Measurements from ENCODE around the gene IFI30.
"Not testable (repeated sequence)": the region's sequence is repeated elsewhere in the genome, so short reads cannot be mapped to it uniquely, and the experiment has no call there.

Gene IFI30

DNA sequence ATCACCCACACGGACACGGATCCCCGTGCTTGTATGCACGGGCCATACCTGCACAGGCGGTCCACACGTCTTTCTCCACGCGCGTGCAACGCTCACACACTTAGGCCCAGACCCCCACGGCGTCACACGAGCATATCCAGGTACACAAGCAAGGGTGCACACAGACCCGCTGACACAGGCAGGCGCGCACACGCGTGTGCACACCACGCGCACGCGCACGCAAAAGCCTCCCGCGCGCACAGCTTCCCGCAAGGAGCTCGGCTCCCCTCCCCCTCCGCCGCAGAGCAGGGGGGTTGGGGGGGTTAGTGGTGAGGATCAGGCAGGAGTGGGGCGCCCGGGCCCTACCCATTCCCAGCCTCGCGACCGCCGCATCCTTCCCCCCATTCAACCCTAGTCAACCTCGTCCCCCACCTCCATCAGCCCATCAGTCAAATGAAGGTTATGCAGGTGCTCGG is 29.8 kb downstream of the IFI30 start:
- DNase-seq (ENCODE audit: low read depth in 2 of 2): no peak

- peak; percentile 100 for DNase-seq (ENCODE audit: low read depth in 2 of 2)
These were observed 30.3 kb downstream of the IFI30 start, which contains the start of gene RAB3A for GRCh38 chr19:18203863-18204393. Gene RAB3A, minus strand, starts transcription at chr19:18204042. Its CDS starts 1,302 bp downstream, at chr19:18202740.

DNA sequence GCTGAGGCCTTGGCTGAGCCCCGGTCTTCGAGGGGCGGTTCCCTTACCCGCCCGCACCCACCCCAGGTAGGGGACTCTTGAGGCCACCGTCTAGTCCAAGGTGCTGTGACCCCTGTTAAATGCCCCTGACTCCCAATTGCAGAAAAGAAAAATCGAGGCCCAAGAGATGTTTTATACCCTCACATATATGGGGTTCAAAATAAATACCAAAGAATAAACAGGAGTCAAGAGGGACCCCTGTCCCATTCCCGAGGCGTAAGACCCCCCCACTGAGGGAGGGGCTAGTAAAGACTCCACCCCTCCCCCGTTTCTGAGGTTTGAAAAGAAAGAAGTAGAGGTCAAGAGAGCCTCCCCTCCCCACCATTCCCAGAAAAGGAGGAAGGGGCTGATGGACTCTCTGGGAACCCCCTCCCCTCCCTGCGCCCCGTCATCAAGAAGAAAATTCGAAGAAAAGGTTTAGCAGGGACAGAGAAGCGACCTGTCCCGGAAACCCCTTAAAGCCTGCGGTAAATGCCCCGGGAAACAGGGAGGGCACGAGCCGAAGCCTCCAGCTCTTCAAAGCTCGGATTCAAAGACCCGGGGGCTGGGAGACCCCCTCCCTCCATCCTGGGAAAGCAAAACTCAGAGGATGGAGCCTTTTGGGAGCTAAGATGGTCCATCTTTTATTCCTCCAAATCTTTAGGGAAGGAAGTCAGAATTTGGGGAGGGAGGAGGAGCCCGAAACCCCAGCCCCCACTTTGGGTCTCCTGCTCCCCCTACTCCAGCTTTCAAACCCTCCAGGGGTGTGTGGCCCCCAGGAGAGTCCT is 31.0 kb downstream of the IFI30 start:
- no peak for DNase-seq (ENCODE audit: low read depth in 2 of 2)

GRCh38 chr19:18205200-18205892 is 31.7 kb downstream of the IFI30 start:
- no peak for DNase-seq (ENCODE audit: low read depth in 2 of 2)

GRCh38 chr19:18206018-18206417 is 32.4 kb downstream of the IFI30 start:
- no peak for DNase-seq (ENCODE audit: low read depth in 2 of 2)

- DNase-seq (ENCODE audit: low read depth in 2 of 2): peak in 1 of 2 donors; percentile 56
These were observed 34.7 kb downstream of the IFI30 start for GRCh38 chr19:18208098-18208951.

GRCh38 chr19:18209912-18210311 is 36.3 kb downstream of the IFI30 start:
- DNase-seq (ENCODE audit: low read depth in 2 of 2): not testable (repeated sequence)

GRCh38 chr19:18211683-18212082 is 38.1 kb downstream of the IFI30 start:
- DNase-seq (ENCODE audit: low read depth in 2 of 2): no peak

- DNase-seq (ENCODE audit: low read depth in 2 of 2): no peak
These were observed 41.3 kb downstream of the IFI30 start for GRCh38 chr19:18214779-18215433.

GRCh38 chr19:18216789-18217188 is 43.2 kb downstream of the IFI30 start:
- no peak for DNase-seq (ENCODE audit: low read depth in 2 of 2)

DNA sequence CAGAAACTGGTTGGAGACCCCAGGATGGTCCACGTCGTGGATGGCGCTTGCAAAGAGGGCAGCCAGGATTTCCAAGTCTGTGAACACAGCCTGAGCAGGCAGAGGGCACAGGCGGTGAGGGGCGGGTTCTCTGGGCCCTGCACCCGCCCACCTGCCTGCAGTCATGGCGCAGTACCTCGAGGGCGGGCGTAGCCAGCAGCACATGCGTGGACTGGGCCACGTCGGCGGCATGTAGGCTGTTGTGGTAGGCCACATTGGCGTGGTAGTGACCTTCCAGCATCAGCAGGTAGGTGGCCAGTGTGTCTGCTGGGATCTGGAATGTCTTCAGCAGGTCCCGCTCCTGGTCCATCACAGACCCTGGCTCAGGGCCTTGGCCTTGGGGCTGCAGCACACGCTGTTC is 44.5 kb downstream of the IFI30 start:
- DNase-seq (ENCODE audit: low read depth in 2 of 2): no peak

DNA sequence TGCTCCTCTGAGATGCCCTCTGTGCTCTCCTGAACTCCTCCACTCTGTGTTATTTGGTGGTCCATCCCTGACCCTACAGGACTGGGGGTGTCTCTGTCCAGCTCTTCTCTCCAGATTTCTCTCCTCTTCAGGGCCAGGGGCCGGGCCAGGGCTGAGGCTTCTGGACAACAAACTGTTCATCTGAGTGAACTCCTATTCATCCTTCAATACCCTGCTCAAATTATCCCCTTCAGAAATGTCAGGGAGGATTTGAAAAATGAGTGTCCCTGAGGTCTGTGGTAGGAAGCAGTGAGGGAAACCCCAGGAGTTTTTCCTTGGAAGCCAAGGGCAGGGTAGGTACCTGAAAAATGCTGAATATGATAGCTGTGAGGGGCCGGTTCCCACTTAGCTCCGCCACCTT is 45.0 kb downstream of the IFI30 start:
- DNase-seq (ENCODE audit: low read depth in 2 of 2): no peak

DNA sequence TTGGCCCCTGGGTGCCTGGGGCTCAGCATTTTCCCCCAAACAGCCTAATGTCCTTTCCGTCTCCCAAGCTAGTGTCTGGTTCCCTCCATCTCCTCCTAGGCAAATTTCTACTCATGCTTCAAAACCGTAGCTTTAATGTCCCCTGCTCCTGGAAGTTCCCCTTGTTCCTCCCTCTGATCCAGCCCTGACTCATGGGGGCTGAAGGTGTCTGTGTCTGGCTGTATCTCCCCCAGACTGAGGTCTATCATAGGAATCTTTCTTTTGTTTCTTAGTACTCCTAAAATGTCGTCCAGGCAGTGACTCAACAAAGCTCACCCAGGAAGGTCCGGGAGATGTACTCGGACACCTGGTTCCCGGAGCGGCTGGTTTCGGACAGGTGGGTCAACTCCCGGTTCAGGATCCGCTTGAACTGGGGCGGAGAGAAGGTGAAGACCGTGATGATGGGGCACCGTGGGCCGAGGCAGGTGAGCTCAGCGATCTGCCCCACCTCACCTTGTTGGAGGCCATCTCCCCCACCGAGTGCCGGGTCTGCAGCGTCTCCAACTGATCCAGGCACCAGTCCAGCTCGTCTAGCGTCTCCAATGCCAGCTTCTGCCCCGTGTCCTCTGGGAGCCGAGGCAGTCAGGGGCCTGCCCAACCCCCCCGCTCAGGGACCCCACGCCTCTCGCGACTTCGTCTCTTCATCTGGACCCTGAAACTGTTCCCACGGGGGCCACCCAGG is 46.5 kb downstream of the IFI30 start:
- no peak for DNase-seq (ENCODE audit: low read depth in 2 of 2)

DNA sequence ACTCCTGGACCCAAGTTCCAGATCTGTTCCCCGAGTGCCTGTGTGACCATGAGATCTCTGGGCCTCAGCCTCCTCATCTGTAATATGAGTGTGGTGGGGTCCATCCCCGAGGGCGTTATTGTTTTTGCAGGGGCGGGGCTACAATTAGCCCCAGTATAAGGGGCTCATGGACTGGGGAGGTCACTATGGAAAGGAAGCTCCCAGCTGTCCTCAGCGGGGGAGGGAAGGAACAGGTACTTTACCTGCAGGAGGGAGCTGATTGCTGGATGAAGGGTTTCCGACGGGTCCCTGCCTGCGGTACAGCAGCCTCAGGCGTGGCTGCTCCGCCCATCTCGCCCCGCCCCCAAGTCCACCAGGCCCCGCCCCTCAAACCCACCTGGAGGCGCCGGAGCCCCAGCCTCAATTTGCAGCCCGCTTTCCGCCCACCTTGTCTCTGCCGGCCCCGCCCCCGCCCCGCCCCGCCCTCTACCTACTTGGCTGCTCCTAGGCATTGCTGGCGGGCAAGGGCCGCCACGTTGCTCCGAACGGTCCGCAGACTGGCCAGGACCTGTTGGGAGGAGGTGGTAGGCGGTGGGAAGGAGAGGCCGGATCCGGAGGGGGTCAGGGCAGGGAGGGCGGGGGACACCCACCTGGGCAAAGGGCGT is 47.1 kb downstream of the IFI30 start:
- no peak for DNase-seq (ENCODE audit: low read depth in 2 of 2)

DNA sequence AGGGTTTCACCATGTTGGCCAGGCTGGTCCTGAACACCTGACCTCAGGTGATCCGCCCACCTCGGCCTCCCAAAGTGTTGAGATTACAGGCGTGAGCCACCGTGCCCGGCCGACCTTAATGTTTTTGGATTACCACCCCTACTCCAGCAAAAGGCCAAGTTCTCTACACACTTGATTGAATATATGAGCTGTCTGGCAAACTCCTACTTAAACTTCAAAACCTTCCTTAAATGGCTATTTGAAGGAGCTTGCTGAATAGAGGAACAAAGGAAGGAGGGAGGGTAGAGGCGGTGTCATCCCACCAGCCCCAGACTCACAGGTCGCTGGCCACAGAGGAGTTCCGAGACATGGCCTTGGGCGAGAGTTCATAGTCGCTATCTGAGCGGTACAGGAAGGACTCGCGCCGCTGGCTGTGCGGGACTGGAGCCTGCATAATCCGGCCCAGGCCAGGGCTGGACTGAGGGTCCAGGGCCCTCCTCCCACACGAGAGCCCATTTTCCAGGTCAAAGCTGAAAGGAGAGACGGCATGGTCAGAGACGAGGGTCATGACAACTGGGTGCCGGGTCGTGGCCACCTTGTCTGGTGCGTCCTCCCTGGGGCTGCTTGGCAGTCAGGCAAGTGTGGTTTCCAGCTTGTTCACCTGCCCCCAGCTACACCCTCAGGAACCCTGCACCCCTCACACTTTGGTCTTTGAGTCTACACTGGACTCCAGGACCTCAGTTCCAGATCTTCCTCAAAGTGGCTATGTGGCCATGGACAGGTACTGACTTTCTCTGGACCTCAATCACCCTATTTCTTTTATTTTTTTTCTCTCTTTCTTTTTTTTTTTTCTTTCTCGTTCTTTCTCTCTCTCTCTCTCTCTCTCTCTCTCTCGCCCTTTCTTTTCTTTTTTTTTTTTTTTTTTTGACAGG is 48.5 kb downstream of the IFI30 start:
- no peak for DNase-seq (ENCODE audit: low read depth in 2 of 2)

DNA sequence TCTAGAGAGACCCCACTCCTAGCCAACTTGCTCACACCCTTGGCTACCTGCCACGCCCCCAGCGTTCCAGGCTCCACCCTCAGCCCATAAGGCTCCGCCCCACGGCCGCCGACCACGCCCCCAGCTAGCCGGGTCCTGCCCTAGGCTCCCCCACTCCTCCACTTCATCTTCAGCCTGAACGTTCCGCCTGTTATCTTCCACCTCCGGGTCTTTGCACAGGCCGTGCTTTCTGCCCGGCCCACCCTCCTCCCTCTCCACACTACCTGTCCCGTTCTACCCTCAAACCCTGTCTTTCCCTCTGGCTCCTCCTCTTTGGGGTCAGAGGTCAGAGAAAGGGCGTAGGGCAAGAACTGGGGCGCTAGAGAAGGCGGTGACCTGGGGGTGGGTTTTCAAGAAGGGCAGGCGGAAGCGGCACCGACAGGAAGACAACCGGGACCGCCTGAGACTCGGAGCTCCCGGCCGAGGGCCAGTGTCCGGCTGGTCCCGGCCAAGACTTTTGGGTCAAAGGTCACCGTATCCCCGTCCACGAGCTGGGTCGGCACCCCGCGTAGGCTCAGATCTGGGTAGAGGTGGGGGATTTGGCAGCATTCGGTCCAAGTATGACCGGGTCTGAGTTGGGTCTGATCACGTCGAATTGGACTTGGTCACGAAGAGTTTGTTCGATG is 50.4 kb downstream of the IFI30 start:
- no peak for DNase-seq (ENCODE audit: low read depth in 2 of 2)

- peak; percentile 94 for DNase-seq (ENCODE audit: low read depth in 2 of 2)
These were observed 51.1 kb downstream of the IFI30 start for GRCh38 chr19:18224525-18225354.

GRCh38 chr19:18225355-18225701 is 51.7 kb downstream of the IFI30 start:
- DNase-seq (ENCODE audit: low read depth in 2 of 2): no peak

Measured in stimulated activated CD4-positive, alpha-beta T cell treated with anti-CD3 and anti-CD28 coated beads, Interleukin-15, amount 100 ng/mL, for 48 hours (primary cell).